22Rv1 (cell line): ENCODE data around the gene MYO5C.

Source experiments
- CTCF ChIP-seq: fragments of 450-650 bp; IDR thresholded peaks from 2 replicates; pipeline ENCODE4 v1.5.1; 2017; ENCODE audit warnings: mild to moderate bottlenecking
- ZFX ChIP-seq: fragments of 450-650 bp; IDR thresholded peaks from 2 replicates; pipeline ENCODE4 v1.6.1; 2017; ENCODE audit warnings: antibody characterized with exemption, borderline replicate concordance

- TF ChIP-seq CTCF, result no peak
- no peak for TF ChIP-seq ZFX
Measured at GRCh38 chr15:52204657-52205056, 90.9 kb downstream of the MYO5C start.
